ENCODE data around the gene PARP12.
"Not testable (repeated sequence)": the region's sequence is repeated elsewhere in the genome, so short reads cannot be mapped to it uniquely, and the experiment has no call there.

Gene PARP12

GRCh38 chr7:140062528-140063299 is at the start of gene PARP12:
Gene PARP12 (minus strand): TSS chr7:140062951. CDS start chr7:140062847, 104 bp downstream.
- DNase-seq (ENCODE audit: low spot score) = peak; percentile 81

- not testable (repeated sequence) for DNase-seq (ENCODE audit: low spot score)
These were observed 46.0 kb upstream of the PARP12 start for GRCh38 chr7:140108777-140109176.

- DNase-seq (ENCODE audit: low spot score) = no peak
These were observed 33.7 kb upstream of the PARP12 start for GRCh38 chr7:140096459-140096858.

- no peak for DNase-seq (ENCODE audit: low spot score)
These were observed 30.6 kb upstream of the PARP12 start for GRCh38 chr7:140093375-140093774.

- no peak for DNase-seq (ENCODE audit: low spot score)
These were observed 22.7 kb upstream of the PARP12 start for GRCh38 chr7:140085447-140085846.

GRCh38 chr7:140084972-140085371 is 22.2 kb upstream of the PARP12 start:
- no peak for DNase-seq (ENCODE audit: low spot score)

- DNase-seq (ENCODE audit: low spot score) = no peak
These were observed 21.4 kb upstream of the PARP12 start for GRCh38 chr7:140084142-140084655.

- no peak for DNase-seq (ENCODE audit: low spot score)
These were observed 20.0 kb upstream of the PARP12 start for GRCh38 chr7:140082770-140083169.

- DNase-seq (ENCODE audit: low spot score) = no peak
These were observed 19.1 kb upstream of the PARP12 start for GRCh38 chr7:140081774-140082425.

- DNase-seq (ENCODE audit: low spot score) = no peak
These were observed 18.2 kb upstream of the PARP12 start for GRCh38 chr7:140080919-140081318.

- DNase-seq (ENCODE audit: low spot score) = no peak
These were observed 16.4 kb upstream of the PARP12 start for GRCh38 chr7:140079121-140079536.

GRCh38 chr7:140078392-140078791 is 15.6 kb upstream of the PARP12 start:
- DNase-seq (ENCODE audit: low spot score) = no peak

- DNase-seq (ENCODE audit: low spot score) = no peak
These were observed 12.0 kb upstream of the PARP12 start for GRCh38 chr7:140074780-140075179.

- no peak for DNase-seq (ENCODE audit: low spot score)
These were observed 7.8 kb upstream of the PARP12 start for GRCh38 chr7:140070546-140070945.

- DNase-seq (ENCODE audit: low spot score) = no peak
These were observed 6.7 kb upstream of the PARP12 start for GRCh38 chr7:140069298-140069949.

GRCh38 chr7:140068033-140068432 is 5.3 kb upstream of the PARP12 start:
- no peak for DNase-seq (ENCODE audit: low spot score)

- no peak for DNase-seq (ENCODE audit: low spot score)
These were observed 4.3 kb upstream of the PARP12 start for GRCh38 chr7:140067052-140067451.

- DNase-seq (ENCODE audit: low spot score) = no peak
These were observed 628 bp downstream of the PARP12 start for GRCh38 chr7:140062118-140062527.

- no peak for DNase-seq (ENCODE audit: low spot score)
These were observed 1.2 kb downstream of the PARP12 start for GRCh38 chr7:140061607-140061930.

GRCh38 chr7:140060788-140061606 is 1.8 kb downstream of the PARP12 start:
- DNase-seq (ENCODE audit: low spot score) = no peak

- no peak for DNase-seq (ENCODE audit: low spot score)
These were observed 2.5 kb downstream of the PARP12 start for GRCh38 chr7:140060243-140060630.

Measured in D341Med (cell line).